ENCODE data around the gene ZNF507. TPM values are rescaled to one million over a fixed set of nuclear protein-coding genes. Genes with fewer than 3 reads are reported as not detected.

The ZNF507 gene
- total and polyA plus RNA-seq, 2 of the 8 experiments (the other 6 are each of a cell fraction or from before 2014, with no cell fraction given): 8.6 to 28.8 TPM

GRCh38 chr19:32359581-32359980, 14.2 kb downstream of the ZNF507 start:
- POLR2A ChIA-PET (ENCODE audit: partially characterized antibody): interaction anchor here (1.1 to 1.6 kb wide), 3 partner anchors 9 to 46 kb away, joined by 3 to 4 read pairs (median 3); partner anchors contain the start of gene DPY19L3
- no peak overlapping the region for H3K14ac ChIP-seq (ENCODE audit: insufficient read length)
- no peak for TF ChIP-seq MAX (IDR thresholded peaks at IDR 0.05)
- TF ChIP-seq EP300 (IDR thresholded peaks at IDR 0.05; ENCODE audit: borderline replicate concordance in 1 of 2, low read depth in 2 of 2, low read length in 2 of 2): no peak
- no peak for TF ChIP-seq HDAC2 (IDR thresholded peaks at IDR 0.05; ENCODE audit: borderline replicate concordance in 1 of 2, low read depth in 2 of 2, low read length in 2 of 2)
- no peak for TF ChIP-seq KDM1A (IDR thresholded peaks at IDR 0.05; ENCODE audit: borderline replicate concordance, low read length)
- no peak for TF ChIP-seq HDAC6 (IDR thresholded peaks at IDR 0.05; ENCODE audit: low read depth, low read length)
- no peak for TF ChIP-seq GTF2F1 (IDR thresholded peaks at IDR 0.05; ENCODE audit: borderline replicate concordance, low read depth, low read length)
- no peak for TF ChIP-seq POLR2AphosphoS5 (IDR thresholded peaks at IDR 0.05; ENCODE audit: low read depth, low read length)
- no peak for TF ChIP-seq CTCF (IDR thresholded peaks at IDR 0.05; ENCODE audit: control extremely low read depth in 1 of 3, insufficient read depth in 1 of 3, low read depth in 1 of 3, low read length in 3 of 3)
- TF ChIP-seq SP1 (IDR thresholded peaks at IDR 0.05; ENCODE audit: low read depth, low read length): no peak
- no peak for TF ChIP-seq MAFK (IDR thresholded peaks at IDR 0.05; ENCODE audit: low read depth, low read length)

More at GRCh38 chr19:32359581-32359980, 14.2 kb downstream of the ZNF507 start:
- Histone ChIP-seq H3K23me2 (ENCODE audit: low read depth, low read length) (no peaks in the 10 kb centered on the region; the same call in 1 of the 2 replicates), H2AK5ac (ENCODE audit: low read depth, low read length) (no peak overlapping the region), H4K8ac (ENCODE audit: extremely low read depth, insufficient read depth, low read length) (no peak overlapping the region), H3K56ac (replicated peaks; ENCODE audit: insufficient read length, low read depth, low read length) (no peak overlapping the region), H3K4me1 (replicated peaks in 1 of 4; ENCODE audit: control insufficient read depth in 3 of 4, insufficient read depth in 4 of 4, low read length in 3 of 4) (no peaks in the 10 kb centered on the region), H2BK15ac (ENCODE audit: low read length) (no peak overlapping the region), H2BK5ac (ENCODE audit: low read depth, low read length) (no peak overlapping the region), H3K4me2 (ENCODE audit: insufficient read depth in 1 of 2, low read depth in 2 of 2, low read length in 2 of 2) (no peak overlapping the region), H3K27me3 (replicated peaks in 1 of 4; ENCODE audit: control insufficient read depth in 3 of 4, extremely low read depth in 1 of 4, insufficient read depth in 3 of 4, low read length in 3 of 4) (no peaks in the 10 kb centered on the region), H4K5ac (ENCODE audit: insufficient read length, low read depth, low read length) (no peak overlapping the region), H2BK12ac (ENCODE audit: low read depth, low read length) (no peak overlapping the region), H3K4ac (replicated peaks; ENCODE audit: insufficient read length, low read depth, low read length) (no peak overlapping the region), H3K27ac (ENCODE audit: low read depth, low read length) (no peak overlapping the region), H3K36me3 (ENCODE audit: control insufficient read depth in 2 of 4, insufficient read depth in 4 of 4, low read length in 3 of 4) (peaks cover 20 to 70% (median 55%) of the 10 kb centered on the region in 4 experiments), H3K79me1 (ENCODE audit: low read depth, low read length) (peaks cover 1% of the 10 kb centered on the region), H3K18ac (ENCODE audit: extremely low read depth, low read length) (no peak overlapping the region), H2BK20ac (ENCODE audit: low read length) (no peak overlapping the region), H2AFZ (ENCODE audit: low read length) (no peak overlapping the region), H4K20me1 (replicated peaks in 1 of 2; ENCODE audit: control insufficient read depth in 1 of 2, insufficient read depth in 2 of 2, low read length in 2 of 2) (peaks cover 3 to 4% of the 10 kb centered on the region in 2 experiments), H3K9me3 (ENCODE audit: insufficient read depth in 2 of 2, low read depth in 1 of 2, low read length in 1 of 2) (no peaks in the 10 kb centered on the region), H3K23ac (ENCODE audit: insufficient read length) (no peak overlapping the region), H3K9ac (replicated peaks in 1 of 4; ENCODE audit: extremely low read depth in 1 of 4, low read depth in 3 of 4, low read length in 3 of 4) (no peak overlapping the region), H2BK120ac (replicated peaks; ENCODE audit: low read depth, low read length) (no peak overlapping the region), H3K79me2 (ENCODE audit: control insufficient read depth in 1 of 2, insufficient read depth in 2 of 2, low read length in 2 of 2) (peaks cover 0 to 17% of the 10 kb centered on the region in 2 experiments; a peak in 3 of 4 replicates), H4K91ac (replicated peaks; ENCODE audit: insufficient read length, low read length) (no peak overlapping the region), H3K4me3 (ENCODE audit: extremely low read depth in 1 of 4, insufficient read depth in 2 of 4, low read depth in 3 of 4, low read length in 4 of 4) (no peak overlapping the region)
- 95% methylated on average over 9 of the region's 9 CpGs; no CpG with 5 or more reads in 1 of the 2 experiments for WGBS, 2 experiments (ENCODE audit: extremely low coverage in 1 of 2, insufficient coverage in 1 of 2, insufficient read length in 1 of 2, insufficient replicate concordance in 2 of 2, low coverage in 1 of 2, low lambda C conversion rate in 2 of 2, missing lambda C conversion rate in 1 of 2)
- FAIRE-seq (no peak), DNase-seq (ENCODE audit: low read depth in 1 of 2, low spot score in 2 of 2) (no peak)
- CTCF ChIA-PET (ENCODE audit: partially characterized antibody): interaction anchor here (0.6 to 1.1 kb wide), 4 partner anchors 16 to 1576 kb away, joined by 3 to 4 read pairs (median 3); no protein-coding TSS in a partner anchor
